ENCODE measurements around the gene ADAMTS2.

The ADAMTS2 gene

DNA sequence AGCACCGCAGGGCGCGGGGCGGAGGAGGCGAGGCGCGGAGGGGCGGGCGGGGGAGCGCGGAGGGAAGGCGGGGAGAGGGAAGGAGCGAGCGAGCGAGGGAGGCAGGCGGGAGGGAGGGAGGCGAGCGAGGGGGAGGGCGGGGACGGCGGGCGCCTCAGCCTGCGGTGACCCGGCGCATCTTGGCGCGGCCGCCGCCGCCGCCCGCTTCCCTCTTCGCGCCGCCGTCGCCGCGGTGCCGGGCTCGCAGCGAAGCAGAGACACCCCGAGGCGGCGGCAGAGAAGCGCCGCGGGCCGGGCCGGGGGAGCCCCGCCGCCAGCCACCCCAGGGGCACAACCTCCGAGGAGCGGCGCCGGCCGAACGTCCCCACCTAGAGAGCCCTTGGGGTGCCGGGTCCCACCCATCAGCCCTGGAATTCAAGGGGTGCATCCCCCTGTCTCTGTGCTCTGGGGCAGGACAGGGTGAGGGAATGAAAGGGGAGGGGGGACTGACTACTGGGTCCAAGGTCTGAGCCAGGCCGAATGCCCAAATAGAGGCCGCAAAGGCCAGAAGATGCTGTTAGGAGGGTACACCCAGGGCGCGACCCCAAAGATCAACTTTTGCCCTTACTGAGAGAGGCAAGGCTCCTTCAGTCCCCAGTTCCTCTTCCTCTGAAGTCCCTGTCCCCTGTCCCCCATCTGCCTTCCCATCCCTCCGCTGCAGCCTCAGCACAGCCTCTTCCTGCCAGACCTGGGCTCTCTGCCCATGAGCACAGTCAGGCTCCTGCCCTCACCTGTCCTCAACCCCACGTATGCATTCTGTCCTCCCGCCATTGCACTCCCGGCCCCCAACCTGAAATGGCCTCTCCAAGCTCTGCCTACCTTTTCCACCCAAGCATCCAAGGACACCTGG lies at the start of gene ADAMTS2:
ADAMTS2 (minus strand) TSS at position 29 of the 889 bp plus-strand sequence. CDS start 133 bp downstream, outside the sequence.
- no peak for DNase-seq

DNA sequence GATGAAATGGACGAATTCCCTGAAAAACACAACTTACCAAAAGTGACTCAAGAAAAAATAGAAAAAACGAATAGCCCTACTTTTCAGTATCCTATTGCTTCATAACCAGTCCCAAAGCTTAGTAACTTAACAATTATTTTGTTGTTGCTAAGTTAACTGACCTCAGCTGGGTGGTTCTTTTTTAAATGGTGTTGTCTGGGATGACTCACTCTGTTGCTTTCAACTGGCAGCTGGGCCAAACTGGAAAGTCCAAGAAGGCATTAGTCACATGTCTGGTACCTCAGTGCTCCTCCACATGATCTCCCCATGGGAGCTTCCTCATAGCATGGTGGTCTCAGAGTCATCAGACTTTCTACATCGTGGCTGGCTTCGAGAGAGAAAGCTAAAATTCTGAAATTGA lies 47.8 kb upstream of the ADAMTS2 start:
- no peak for DNase-seq

DNA sequence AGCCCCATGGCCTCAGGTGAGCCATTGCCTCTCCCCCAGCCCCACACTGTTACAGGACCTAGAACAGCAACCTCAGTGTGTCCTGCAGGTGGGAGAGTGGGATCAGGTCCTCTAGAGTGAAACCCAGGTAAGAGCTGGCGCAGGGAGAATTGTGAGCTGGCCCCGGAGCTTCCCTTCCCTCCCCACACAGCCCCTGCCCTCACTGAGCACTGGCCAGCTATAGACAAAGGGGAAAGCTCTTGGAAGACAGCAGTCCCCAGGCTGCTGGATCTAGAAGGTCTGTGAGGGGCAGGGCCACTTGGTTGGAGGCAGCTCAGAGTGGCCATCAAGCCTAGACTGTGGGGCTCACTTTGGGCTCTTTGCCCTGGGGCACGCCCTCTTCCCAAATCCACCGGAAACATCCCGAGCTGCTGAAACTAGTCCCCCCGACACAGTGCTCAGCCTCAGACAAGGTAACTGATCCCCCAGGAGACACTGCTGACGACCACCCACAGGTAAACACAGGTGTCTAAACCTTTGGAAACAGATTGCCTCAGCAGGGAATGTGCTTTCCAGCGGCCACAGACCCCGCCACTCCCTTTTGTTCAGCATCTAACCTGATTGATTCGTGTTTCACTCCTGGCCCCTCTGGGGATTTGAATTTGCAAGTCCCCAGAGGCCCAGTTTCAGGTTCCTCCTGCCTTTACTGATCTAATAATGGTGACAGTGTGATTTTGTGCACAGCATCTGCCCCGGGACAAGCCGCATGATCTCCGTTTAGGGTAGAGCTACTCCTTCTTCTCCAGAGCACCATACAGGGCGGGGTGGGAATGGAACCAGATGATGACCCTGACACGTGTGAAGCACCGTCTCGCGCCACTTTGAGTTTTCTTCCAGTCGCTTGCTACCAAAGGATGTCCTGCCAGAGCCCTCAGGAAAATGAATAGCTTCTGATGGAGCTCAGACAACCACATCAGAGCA lies 42.2 kb upstream of the ADAMTS2 start:
- no peak for DNase-seq

DNA sequence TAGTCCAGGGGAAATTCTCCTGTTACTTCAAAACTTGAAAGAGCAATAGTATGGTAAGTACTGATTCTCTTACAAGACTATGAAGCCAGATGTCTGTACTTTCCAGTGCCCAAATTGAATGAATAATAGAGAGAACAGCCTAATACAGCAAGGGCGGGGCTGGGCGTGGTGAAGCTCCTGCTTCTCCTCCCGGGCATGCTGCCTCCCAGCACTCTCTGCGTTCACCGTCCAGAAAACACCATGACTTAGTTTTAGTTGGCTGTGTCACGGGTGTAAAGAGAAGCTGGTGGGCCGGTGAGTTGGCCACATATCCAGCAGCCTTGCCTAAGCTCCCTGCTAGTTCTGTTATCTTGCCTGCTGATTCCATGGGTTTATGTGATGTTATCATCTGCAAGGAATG lies 40.7 kb upstream of the ADAMTS2 start:
- DNase-seq = no peak

DNA sequence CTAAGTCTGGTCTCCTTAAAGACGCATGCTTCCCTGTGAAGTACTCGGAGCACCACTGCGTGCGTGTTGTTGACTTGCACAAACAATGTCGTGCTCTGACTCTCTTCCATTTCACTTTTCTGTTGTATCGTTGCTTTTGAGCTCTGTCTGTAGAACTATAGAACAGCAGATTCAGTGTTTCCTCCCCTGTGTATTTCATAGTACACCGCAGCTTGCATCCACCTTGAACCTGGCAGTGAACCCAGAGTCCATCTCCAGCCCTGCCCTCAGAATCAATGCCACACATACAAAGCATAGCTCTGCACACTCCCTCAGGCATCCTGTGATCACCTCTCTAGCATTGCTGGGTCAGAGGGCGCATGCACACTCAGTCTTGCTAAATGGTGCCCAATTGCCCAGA lies 37.2 kb upstream of the ADAMTS2 start:
- no peak for DNase-seq

DNA sequence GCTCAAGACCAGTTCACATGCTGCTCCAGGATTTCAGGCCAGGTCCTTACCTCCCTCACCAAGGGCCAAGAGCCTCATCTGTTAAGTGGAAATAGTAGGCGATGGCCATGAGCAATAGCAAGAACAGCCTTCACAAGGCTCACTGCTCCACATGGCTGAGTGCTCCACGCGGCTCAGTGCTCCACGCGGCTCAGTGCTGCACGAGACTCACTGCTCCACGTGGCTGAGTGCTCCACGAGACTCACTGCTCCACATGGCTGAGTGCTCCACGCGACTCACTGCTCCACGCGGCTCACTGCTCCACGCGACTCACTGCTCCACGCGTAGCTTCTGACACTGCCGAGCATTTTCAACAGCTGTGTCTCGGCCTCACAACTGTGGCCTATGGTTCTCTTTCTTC lies 36.4 kb upstream of the ADAMTS2 start:
- DNase-seq = no peak

DNA sequence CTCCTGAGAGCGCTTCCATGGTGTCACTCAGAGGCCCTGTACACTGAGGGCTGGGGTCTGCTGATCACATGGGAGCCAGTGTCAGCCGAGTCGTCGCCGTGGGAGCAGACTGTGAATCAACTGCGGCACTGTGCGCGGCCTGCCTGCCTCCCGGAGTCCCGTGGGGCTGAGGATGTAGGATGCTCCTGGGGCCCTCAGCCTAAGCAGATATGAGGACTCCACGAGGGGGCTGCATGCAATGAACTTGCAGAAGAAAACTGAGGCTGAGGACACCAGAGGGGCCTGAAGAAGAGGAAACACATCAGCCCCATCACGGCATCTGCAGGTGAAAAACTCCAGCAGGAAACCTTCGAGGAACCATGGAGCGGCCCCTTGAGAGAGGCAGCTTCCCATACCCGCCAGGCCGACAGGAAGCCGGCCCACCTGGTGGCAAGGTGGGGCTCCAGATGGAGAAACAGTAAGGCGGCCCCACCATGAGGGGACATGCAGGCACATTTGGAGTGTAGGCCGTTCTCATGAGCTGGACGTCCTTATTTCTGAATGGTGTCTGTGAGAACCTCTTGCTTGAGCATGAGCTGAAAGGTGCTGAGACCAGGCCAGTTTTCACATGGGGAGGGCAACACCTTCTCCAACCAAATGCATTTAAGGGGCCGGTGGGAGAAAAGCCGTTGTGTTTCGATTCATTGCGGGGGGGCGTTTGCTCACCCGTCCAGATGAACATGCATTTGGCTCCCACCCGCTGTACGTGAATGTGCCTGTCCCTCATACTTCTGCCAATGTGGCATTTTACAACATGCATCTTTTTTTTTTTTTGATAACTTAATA lies 35.2 kb upstream of the ADAMTS2 start:
- no peak for DNase-seq

DNA sequence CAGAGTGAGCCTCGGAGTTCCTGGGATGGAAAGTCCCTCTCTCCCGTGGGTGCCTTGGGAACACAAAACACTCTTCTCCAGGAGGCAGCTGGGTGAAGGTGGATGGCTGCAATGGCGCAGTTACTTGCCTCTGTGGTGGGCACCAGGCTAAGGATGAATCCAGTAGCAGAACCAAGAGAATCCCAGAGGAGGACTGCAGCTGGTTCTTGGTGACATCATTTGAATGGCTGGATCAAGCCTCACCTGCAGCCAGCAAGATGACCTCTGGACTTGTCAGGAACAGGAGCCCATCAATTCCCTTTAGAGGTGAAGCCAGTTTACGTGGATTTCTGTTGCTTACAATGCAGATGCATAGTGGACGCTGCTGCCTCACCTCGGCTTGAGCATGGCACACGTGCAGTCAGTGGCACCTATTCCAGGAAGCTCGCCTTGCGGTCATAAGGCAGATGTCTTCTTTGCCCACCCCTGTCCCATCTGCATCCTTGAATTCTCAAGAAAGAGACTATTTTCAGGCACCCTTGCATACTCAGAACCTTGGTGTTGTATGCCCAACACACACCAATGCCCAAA lies 34.1 kb upstream of the ADAMTS2 start:
- no peak for DNase-seq

DNA sequence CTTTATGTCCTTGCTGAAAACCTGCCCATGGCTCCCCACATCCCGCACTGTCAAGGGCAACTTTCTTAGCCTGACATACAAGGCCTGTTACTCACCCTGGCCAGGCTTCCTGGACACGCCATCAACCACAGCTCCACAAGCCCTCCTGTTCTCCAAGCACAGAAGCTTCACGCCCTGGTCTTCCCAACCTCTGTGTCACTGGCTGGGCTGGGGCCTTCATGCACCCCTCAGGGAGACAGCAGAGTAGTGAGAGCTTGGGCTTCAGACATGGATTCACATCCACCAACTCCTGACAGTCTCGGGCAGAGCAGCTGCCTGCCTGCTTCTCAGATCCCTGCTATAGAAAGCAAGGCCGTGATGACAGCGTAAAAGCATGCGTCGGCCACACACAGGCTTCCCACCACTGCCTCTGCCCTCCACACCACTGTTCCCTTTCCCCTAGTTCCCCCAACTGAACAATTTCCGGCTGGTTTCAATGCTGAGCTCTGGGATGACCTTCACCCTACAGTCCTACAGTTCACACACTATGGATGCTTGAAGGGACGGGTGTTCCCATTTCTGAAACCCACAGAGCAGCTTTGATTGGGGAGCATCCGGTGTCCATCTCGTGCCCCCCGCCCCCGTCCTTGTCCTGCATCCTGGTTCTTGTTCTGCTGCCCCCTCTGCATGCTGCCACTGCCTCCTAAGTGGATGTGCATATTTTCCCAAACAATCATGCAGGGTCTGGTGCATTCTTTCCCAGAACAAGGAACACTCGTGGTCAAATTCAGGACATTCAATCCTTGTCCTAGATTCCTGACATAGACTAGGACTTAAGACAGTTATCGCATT lies 33.4 kb upstream of the ADAMTS2 start:
- no peak for DNase-seq

DNA sequence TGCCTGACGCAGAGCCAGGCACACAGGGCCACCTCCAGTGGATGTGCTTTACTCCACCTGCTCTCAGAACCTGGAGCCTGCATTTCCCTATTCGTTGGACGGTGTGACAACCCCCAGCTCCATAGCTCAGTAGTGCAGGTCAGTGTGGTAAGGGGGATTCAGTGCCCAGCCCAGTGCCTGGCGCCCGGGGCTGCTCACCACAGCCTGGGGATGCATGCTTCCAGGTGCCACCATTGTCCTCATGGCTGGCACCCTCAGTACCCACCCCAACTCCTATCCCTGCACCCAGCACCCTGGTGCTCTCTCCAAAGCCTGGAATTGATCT lies 32.8 kb upstream of the ADAMTS2 start:
- no peak for DNase-seq

DNA sequence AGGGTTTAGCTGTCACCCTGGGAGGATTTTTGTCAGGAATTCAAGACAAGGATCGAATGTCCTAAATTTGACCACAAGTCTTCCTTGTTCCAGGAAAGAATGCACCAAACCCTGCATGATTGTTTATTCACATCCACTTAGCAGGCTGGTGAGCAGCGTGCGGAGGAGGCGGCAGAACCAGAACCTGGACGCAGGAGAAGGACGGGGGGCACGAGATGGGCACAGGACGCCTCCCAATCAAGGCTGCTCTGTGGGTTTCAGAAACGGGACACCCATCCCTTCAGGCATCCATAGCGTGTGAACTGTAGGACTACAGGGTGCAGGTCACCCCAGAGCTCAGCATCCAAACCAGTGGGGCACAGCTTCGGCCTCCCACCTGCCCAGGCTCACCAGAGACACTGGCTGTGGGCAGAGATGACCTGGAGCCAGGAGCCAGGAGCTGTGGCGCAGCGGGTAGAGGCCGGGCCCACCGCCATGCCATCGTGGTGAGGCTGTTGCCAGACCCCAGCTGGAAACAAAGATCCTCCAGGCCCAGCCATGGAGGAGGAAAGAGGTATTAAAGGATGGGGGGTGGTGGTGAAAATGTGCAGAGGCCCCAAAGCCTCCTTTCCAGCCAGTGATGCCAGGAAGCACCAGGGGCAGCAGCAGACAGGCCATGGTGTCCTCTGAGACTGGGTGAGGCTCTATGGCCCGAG lies 32.3 kb upstream of the ADAMTS2 start:
- no peak for DNase-seq

DNA sequence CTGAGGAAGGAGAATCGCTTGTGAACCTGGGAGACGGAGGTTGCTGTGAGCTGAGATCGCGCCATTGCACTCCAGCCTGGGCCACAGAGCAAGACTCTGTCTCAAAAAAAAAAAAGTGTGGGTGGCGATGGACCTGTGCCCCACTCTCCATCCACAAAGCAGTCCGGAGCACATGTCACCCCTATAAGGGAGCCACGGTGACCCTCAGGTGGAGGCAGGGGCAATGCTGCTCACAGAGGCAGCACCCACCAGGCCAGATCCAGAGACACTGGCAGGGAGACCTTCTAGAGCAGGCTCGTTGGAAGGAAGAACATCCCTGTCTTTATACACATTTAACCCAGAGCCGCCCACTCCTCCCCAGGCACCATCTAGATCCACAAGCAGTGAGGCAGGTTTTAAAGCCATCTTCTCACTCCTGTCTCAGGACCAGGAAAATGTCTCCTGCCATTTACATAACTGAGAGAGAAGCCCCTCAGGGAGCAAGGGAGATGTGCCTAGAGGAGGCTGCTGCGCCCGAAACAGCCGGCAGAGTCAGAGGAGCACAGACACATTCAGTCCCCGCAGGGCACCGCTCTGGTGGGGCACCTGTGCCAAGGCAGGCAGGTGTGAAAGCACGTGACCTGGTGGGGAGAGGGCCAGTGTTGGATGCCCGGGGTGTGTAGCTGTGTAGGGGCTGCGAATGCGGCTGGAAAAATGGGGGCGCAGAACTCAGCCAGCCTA lies 31.6 kb upstream of the ADAMTS2 start:
- peak; percentile 16 for DNase-seq

DNA sequence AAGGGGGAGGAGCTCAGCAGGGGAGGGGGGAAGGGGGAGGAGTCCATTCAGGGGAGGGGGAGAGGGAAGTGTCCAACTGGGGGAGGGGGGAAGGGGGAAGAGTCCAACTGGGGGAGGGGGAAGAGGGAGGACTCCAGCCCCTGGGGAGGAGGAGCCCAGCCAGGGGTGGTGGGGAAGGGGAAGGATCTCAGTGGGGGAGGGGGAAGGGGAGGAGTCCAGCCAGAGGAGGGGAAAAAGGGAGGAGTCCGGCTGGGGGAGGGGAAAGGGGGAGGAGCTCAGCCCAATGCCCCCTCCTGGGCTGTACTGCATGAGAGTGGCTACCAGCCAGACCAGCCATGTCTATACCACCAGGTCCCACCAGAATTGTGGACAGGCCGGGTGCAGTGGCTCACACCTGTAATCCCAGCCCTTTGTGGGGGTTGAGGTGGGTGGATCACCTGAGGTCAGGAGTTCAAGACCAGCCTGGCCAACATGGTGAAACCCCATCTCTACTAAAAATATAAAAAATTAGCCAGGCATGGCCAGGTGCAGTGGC lies 30.6 kb upstream of the ADAMTS2 start:
- DNase-seq = no peak

DNA sequence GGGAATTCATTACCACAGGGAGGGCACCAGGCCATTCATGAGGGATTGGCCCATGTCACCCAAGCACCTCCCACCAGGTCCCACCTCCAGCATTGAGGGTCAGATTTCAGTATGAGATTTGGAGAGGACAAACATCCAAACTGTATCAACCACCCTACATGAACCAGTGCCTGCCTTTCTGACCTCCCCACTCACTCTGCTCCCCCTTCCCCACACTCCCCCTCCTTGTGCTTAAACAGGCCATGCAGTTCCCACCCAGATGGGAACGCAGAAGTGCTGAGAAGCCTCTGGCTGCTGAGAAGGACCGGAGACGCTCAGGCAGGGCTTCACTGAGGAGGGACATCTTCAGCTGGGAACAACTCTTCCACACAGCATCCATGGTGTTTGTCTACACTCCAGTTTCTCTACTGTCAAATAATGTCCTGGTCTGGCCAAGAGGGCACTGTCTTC lies 30.0 kb upstream of the ADAMTS2 start:
- no peak for DNase-seq

DNA sequence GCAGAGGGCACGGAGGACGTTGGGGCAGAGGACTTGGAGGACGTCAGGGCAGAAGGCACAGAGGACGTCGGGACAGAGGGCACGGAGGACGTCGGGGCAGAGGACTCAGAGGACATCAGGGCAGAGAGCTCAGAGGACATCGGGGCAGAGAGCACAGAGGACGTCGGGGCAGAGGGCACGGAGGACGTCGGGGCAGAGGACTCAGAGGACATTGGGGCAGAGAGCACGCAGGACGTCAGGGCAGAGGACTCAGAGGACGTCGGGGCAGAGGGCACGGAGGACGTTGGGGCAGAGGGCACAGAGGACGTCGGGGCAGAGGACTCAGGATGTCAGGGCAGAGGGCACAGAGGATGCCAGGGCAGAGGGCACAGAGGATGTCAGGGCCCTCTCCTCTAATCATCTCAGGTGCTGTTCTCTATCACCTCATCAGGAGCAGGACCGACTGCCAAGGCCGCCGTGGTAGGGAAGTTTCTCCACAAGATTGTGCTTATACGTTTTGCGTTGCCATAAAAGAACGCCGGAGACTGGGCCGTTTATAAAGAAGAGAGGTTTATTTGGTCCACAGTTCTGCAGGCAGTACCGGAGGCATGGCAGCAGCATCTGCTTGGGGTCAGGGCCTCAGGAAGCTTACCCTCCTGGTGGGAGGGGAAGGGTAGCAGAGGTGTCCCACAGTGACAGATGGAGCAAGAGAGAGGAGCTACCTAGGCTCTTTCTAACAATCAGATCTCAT lies 29.4 kb upstream of the ADAMTS2 start:
- DNase-seq = no peak

DNA sequence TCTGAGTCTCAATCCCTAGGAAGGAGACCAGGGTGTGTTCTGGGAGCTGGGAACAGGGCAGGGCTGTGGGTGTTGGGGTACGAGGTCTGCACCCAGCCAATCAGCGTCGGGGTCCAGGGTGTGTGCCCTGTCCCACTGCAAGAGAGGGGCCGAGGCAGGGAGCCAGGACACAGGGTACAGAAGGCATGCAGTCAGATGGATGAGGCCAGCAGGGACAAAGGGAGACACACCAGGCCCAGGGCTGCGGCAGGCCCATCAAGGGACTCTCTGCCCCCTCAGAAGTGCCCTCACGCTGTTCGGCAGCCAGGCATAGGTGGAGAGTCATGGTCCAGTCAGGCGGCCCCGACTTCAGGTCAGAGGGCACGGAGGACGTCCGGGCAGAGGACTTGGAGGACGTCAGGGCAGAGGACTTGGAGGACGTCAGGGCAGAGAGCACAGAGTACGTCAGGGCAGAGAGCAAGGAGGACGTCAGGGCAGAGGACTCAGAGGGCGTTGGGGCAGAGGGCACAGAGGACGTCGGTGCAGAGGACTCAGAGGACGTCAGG lies 28.8 kb upstream of the ADAMTS2 start:
- DNase-seq = no peak

DNA sequence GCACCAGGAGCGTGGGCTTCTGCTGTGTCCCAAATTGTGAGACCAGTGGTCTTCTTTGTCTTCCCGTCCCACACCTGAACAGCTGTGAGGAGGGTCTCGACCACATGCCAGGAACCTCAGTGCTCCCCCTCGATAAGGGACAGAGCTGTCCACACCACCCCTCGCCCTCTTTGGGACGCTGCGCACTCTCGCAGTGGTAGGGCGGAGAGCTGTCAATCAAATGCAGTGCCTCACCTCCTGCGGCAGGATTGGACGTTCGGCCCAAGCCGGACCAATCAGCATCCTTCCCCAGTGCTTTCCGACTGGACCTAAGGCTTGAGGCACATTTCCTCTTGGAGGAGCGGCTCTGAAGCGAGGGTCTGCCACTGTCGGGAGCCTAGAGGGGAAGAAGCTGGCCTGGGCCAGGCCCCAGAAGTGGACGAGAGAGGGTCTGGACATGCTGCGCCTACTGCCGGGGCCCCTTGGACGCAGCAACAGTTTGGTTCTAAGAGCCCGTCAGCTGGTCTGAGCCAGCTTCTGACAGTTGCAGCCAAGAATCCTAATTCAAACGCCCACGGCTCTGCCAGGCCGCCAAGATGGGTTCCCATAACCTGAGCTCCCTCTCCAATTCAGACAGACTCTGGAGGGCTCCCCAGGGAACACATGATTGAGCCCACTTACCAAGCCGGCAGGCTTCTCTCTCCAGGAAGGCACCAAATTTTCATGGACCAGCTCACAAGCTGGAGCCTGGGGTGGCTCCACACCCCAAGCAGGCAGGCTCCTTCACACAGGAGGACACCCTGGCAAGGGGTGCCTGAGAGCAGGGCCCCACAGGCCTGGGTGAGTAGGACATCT lies 28.1 kb upstream of the ADAMTS2 start:
- DNase-seq = no peak

All from DMS79 treated with DMSO at 0.1 percent for 48 hours (cell line).